ENCODE measurements around the gene RESF1.

Gene RESF1

DNA sequence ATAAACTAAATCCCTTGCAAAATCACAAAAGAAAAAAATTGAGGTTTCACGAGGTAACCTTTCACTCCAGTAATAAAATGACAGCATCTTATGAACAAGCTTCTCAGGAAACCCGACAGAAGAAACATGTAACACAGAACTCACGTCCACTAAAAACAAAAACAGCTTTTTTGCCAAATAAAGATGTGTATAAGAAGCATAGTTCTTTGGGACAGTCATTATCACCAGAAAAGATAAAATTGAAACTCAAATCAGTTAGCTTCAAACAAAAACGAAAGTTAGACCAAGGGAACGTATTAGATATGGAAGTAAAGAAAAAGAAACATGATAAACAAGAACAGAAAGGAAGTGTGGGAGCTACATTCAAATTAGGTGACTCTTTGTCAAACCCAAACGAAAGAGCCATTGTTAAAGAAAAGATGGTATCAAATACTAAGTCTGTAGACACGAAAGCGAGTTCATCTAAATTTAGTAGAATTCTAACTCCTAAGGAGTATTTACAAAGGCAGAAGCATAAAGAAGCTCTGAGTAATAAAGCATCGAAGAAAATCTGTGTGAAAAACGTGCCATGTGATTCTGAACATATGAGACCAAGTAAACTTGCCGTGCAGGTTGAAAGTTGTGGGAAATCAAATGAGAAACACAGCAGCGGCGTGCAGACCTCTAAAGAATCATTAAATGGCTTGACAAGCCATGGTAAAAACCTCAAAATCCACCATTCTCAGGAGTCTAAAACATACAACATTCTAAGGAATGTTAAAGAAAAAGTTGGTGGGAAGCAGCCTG is 25.8 kb downstream of the RESF1 start:
- no peaks in the 10 kb centered on the region for H3K4me1 ChIP-seq (ENCODE audit: control insufficient read depth in 2 of 2, insufficient read depth in 2 of 2, low read length in 2 of 2)
- peaks cover 20 to 21% of the 10 kb centered on the region in 2 donors for H3K36me3 ChIP-seq (ENCODE audit: control insufficient read depth in 2 of 2, insufficient read depth in 2 of 2, low read length in 2 of 2)
- no peak overlapping the region for H3K4me3 ChIP-seq (ENCODE audit: low read length in 2 of 2)
- no peak overlapping the region for H3K9ac ChIP-seq (ENCODE audit: low read depth in 1 of 2, low read length in 2 of 2)
- peaks cover 16 to 19% of the 10 kb centered on the region in 2 donors for H3K9me3 ChIP-seq (ENCODE audit: control insufficient read depth in 2 of 2, low read length in 2 of 2)
- H3K27me3 ChIP-seq (ENCODE audit: control insufficient read depth in 2 of 2, insufficient read depth in 2 of 2, low read length in 2 of 2): no peaks in the 10 kb centered on the region
- H3K27ac ChIP-seq (ENCODE audit: low read depth in 2 of 2, low read length in 2 of 2): no peak overlapping the region

DNA sequence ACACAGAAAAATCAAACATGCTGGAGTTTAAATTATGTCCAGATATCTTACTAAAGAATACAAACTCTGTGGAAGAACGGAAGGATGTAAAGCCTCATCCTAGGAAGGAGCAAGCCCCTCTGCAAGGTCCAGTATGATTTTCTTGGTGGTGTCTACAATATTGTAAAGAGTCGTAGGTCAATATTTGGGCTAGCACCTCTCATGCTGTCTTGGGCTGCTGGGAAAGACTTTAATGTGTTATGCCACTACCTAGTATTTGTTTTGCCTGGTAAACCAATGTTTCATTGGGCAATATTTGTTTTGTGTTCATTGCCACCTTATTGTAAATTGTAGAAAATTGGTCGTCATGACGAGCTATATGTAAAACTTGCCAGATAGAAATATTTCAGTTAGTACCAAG is 26.6 kb downstream of the RESF1 start:
- no peak overlapping the region for H3K9ac ChIP-seq (ENCODE audit: low read depth in 1 of 2, low read length in 2 of 2)
- H3K27me3 ChIP-seq (ENCODE audit: control insufficient read depth in 2 of 2, insufficient read depth in 2 of 2, low read length in 2 of 2): no peaks in the 10 kb centered on the region
- no peak overlapping the region for H3K4me3 ChIP-seq (ENCODE audit: low read length in 2 of 2)
- H3K9me3 ChIP-seq (ENCODE audit: control insufficient read depth in 2 of 2, low read length in 2 of 2): peaks cover 16 to 18% of the 10 kb centered on the region in 2 donors
- no peak overlapping the region for H3K27ac ChIP-seq (ENCODE audit: low read depth in 2 of 2, low read length in 2 of 2)
- H3K4me1 ChIP-seq (ENCODE audit: control insufficient read depth in 2 of 2, insufficient read depth in 2 of 2, low read length in 2 of 2): no peaks in the 10 kb centered on the region
- peaks cover 18 to 19% of the 10 kb centered on the region in 2 donors for H3K36me3 ChIP-seq (ENCODE audit: control insufficient read depth in 2 of 2, insufficient read depth in 2 of 2, low read length in 2 of 2)

DNA sequence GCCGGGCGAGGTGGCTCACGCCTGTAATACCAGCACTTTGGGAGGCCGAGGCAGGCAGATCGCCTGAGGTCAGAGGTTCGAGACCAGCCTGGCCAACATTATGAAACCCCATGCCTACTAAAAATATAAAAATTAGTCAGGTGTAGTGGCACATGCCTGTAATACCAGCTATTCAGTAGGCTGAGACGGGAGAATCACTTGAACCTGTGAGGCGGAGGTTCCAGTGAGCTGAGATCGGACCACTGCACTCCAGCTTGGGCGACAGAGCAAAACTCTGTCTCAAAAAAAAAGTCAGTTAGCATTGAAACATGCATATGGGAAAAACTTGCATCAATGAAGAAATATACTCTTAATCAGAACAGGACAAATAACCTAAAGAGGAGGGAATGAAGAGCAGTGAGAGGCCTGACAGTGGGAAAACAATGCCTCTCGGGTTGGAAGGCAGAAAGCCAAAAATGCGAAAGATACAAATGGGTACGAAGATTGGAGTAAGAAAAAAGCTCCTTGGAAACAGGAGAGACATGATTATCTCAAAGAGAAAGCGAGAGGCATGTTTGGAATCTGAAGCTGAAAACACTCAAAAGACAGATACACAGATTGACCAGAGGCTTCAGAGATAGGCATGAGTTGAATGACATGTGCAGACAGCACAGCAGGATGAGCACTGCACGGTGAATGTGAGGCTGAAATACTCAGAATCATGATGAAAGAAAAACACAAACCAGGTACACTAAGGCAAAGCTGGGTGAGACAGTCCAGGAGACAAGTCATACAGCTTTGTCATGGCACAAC is 30.6 kb downstream of the RESF1 start:
- no peak overlapping the region for H3K9ac ChIP-seq (ENCODE audit: low read depth in 1 of 2, low read length in 2 of 2)
- H3K4me1 ChIP-seq (ENCODE audit: control insufficient read depth in 2 of 2, insufficient read depth in 2 of 2, low read length in 2 of 2): no peaks in the 10 kb centered on the region
- no peak overlapping the region for H3K27ac ChIP-seq (ENCODE audit: low read depth in 2 of 2, low read length in 2 of 2)
- no peak overlapping the region for H3K4me3 ChIP-seq (ENCODE audit: low read length in 2 of 2)
- no peaks in the 10 kb centered on the region for H3K9me3 ChIP-seq (ENCODE audit: control insufficient read depth in 2 of 2, low read length in 2 of 2)
- no peaks in the 10 kb centered on the region for H3K27me3 ChIP-seq (ENCODE audit: control insufficient read depth in 2 of 2, insufficient read depth in 2 of 2, low read length in 2 of 2)
- H3K36me3 ChIP-seq (ENCODE audit: control insufficient read depth in 2 of 2, insufficient read depth in 2 of 2, low read length in 2 of 2): peaks cover 4 to 8% of the 10 kb centered on the region in 2 donors

DNA sequence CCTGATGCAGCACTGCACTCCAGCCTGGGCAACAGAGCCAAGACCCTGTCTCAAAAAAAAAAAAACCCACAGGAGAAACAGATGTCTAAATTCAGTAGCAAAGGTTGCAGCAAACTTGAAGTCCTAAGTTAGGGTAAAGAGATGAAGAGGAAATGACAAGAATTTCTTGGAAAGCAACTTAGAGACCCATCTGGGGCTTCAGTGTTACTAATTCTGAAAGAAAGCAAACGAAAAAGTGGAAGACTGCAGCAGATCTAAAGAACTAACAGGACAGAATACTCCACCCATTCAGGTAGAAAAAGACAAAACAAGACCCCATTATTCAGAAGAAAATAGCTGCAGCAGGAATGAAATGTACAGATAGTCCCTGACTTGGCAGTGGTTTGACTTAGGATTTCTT is 31.9 kb downstream of the RESF1 start:
- Histone ChIP-seq H3K27me3 (ENCODE audit: control insufficient read depth in 2 of 2, insufficient read depth in 2 of 2, low read length in 2 of 2) (no peaks in the 10 kb centered on the region), H3K9ac (ENCODE audit: low read depth in 1 of 2, low read length in 2 of 2) (no peak overlapping the region), H3K36me3 (ENCODE audit: control insufficient read depth in 2 of 2, insufficient read depth in 2 of 2, low read length in 2 of 2) (peaks cover 4 to 14% of the 10 kb centered on the region in 2 donors), H3K4me1 (ENCODE audit: control insufficient read depth in 2 of 2, insufficient read depth in 2 of 2, low read length in 2 of 2) (no peaks in the 10 kb centered on the region), H3K4me3 (ENCODE audit: low read length in 2 of 2) (no peak overlapping the region), H3K27ac (ENCODE audit: low read depth in 2 of 2, low read length in 2 of 2) (no peak overlapping the region), H3K9me3 (ENCODE audit: control insufficient read depth in 2 of 2, low read length in 2 of 2) (no peaks in the 10 kb centered on the region)

GRCh38 chr12:31991815-31992214 is 32.6 kb downstream of the RESF1 start:
- Histone ChIP-seq H3K4me1 (ENCODE audit: control insufficient read depth in 2 of 2, insufficient read depth in 2 of 2, low read length in 2 of 2) (no peaks in the 10 kb centered on the region), H3K9me3 (ENCODE audit: control insufficient read depth in 2 of 2, low read length in 2 of 2) (no peaks in the 10 kb centered on the region), H3K4me3 (ENCODE audit: low read length in 2 of 2) (no peak overlapping the region), H3K27ac (ENCODE audit: low read depth in 2 of 2, low read length in 2 of 2) (no peak overlapping the region), H3K9ac (ENCODE audit: low read depth in 1 of 2, low read length in 2 of 2) (no peak overlapping the region), H3K27me3 (ENCODE audit: control insufficient read depth in 2 of 2, insufficient read depth in 2 of 2, low read length in 2 of 2) (no peaks in the 10 kb centered on the region), H3K36me3 (ENCODE audit: control insufficient read depth in 2 of 2, insufficient read depth in 2 of 2, low read length in 2 of 2) (peaks cover 7 to 19% of the 10 kb centered on the region in 2 donors)

DNA sequence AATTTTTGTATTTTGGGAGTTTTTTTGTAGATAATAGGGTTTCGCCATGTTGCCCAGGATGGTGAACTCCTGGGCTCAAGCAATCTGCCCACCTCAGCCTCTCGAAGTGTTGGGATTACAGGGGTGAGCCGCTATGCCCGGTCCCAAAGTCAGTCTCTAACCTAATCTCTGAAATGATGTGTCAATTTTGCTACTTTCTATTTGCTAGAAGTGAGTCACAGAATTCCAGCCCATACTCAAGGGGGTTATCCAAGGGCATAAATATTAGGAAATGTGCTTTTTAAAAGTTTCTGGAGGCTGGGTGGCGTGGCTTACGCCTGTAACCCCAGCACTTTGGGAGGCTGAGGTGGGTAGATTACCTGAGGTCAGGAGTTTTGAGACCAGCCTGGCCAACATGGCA is 40.5 kb downstream of the RESF1 start:
- Histone ChIP-seq H3K9ac (ENCODE audit: low read depth in 1 of 2, low read length in 2 of 2) (no peak overlapping the region), H3K27ac (ENCODE audit: low read depth in 2 of 2, low read length in 2 of 2) (no peak overlapping the region), H3K36me3 (ENCODE audit: control insufficient read depth in 2 of 2, insufficient read depth in 2 of 2, low read length in 2 of 2) (peaks cover 14 to 31% of the 10 kb centered on the region in 2 donors), H3K4me1 (ENCODE audit: control insufficient read depth in 2 of 2, insufficient read depth in 2 of 2, low read length in 2 of 2) (no peaks in the 10 kb centered on the region), H3K9me3 (ENCODE audit: control insufficient read depth in 2 of 2, low read length in 2 of 2) (no peaks in the 10 kb centered on the region), H3K4me3 (ENCODE audit: low read length in 2 of 2) (no peak overlapping the region), H3K27me3 (ENCODE audit: control insufficient read depth in 2 of 2, insufficient read depth in 2 of 2, low read length in 2 of 2) (no peaks in the 10 kb centered on the region)

DNA sequence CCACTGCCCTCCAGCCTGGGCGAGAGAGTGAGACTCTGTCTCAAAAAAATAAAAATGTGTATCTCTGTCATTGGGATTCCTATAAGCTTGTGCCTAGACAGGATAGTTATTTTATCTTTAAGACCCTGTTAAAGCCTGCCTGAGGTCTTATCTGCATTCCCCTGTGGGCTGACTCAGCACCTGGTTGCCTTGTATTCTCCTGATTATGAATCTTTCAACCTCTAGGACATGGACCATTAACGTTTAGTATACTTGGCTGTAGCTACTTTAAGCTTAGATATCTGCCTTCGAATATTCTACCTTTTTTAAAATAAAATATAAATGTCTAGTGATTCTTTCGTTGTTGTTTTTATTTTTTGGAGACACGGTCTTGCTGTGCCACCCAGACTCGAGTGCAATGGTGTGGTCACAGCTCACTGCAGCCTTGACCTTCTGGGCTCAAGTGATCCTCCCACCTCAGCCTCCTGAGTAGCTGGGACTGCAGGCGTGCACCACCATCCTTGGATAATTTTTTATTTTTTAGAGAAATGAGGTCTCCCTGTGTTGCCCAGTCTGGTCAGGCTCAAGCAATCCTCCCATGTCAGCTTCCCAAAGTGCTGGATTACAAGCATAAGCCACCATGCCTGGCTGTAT is 41.3 kb downstream of the RESF1 start:
- no peak overlapping the region for H3K4me3 ChIP-seq (ENCODE audit: low read length in 2 of 2)
- H3K9me3 ChIP-seq (ENCODE audit: control insufficient read depth in 2 of 2, low read length in 2 of 2): no peaks in the 10 kb centered on the region
- peaks cover 14 to 27% of the 10 kb centered on the region in 2 donors for H3K36me3 ChIP-seq (ENCODE audit: control insufficient read depth in 2 of 2, insufficient read depth in 2 of 2, low read length in 2 of 2)
- H3K27ac ChIP-seq (ENCODE audit: low read depth in 2 of 2, low read length in 2 of 2): no peak overlapping the region
- no peak overlapping the region for H3K9ac ChIP-seq (ENCODE audit: low read depth in 1 of 2, low read length in 2 of 2)
- H3K27me3 ChIP-seq (ENCODE audit: control insufficient read depth in 2 of 2, insufficient read depth in 2 of 2, low read length in 2 of 2): no peaks in the 10 kb centered on the region
- H3K4me1 ChIP-seq (ENCODE audit: control insufficient read depth in 2 of 2, insufficient read depth in 2 of 2, low read length in 2 of 2): no peaks in the 10 kb centered on the region

DNA sequence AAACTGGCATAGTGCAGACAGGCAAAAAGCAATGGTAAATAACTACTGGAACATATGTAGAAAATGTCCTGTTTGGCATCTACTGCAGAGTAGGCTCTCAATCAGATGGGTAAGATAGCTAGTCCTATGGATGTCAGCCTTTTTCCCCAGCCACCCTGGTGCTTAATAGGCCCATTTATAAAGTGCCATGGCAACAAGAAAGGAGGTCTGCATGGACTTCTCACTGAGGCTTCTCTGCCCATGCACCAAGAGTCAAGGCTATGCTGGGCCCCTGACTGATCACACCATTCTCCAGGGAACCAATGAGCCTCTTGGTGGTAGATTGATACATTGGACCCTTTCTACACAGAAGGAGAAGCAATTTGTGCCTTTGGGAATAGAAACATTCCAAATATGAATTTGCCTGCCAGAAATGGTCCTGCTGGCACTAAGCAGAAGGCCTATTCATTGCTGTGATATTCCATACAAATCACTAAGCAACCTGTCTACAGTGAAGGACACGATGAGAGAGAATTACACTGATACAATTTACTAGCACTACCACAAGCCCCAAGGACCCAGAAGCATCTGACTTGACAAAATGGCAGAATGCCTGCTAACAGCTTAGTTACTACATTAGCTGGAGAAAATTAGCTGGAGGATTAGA is 43.8 kb downstream of the RESF1 start:
- H3K27me3 ChIP-seq (ENCODE audit: control insufficient read depth in 2 of 2, insufficient read depth in 2 of 2, low read length in 2 of 2): no peaks in the 10 kb centered on the region
- H3K4me3 ChIP-seq (ENCODE audit: low read length in 2 of 2): no peak overlapping the region
- peaks cover under 1 to 11% of the 10 kb centered on the region in 2 donors for H3K36me3 ChIP-seq (ENCODE audit: control insufficient read depth in 2 of 2, insufficient read depth in 2 of 2, low read length in 2 of 2)
- H3K27ac ChIP-seq (ENCODE audit: low read depth in 2 of 2, low read length in 2 of 2): no peak overlapping the region
- H3K9me3 ChIP-seq (ENCODE audit: control insufficient read depth in 2 of 2, low read length in 2 of 2): no peaks in the 10 kb centered on the region
- H3K4me1 ChIP-seq (ENCODE audit: control insufficient read depth in 2 of 2, insufficient read depth in 2 of 2, low read length in 2 of 2): no peaks in the 10 kb centered on the region
- H3K9ac ChIP-seq (ENCODE audit: low read depth in 1 of 2, low read length in 2 of 2): no peak overlapping the region

- no peaks in the 10 kb centered on the region for H3K9me3 ChIP-seq (ENCODE audit: control insufficient read depth in 2 of 2, low read length in 2 of 2)
- no peak overlapping the region for H3K4me3 ChIP-seq (ENCODE audit: low read length in 2 of 2)
- H3K27ac ChIP-seq (ENCODE audit: low read depth in 2 of 2, low read length in 2 of 2): no peak overlapping the region
- no peak overlapping the region for H3K9ac ChIP-seq (ENCODE audit: low read depth in 1 of 2, low read length in 2 of 2)
- no peaks in the 10 kb centered on the region for H3K27me3 ChIP-seq (ENCODE audit: control insufficient read depth in 2 of 2, insufficient read depth in 2 of 2, low read length in 2 of 2)
- H3K4me1 ChIP-seq (ENCODE audit: control insufficient read depth in 2 of 2, insufficient read depth in 2 of 2, low read length in 2 of 2): no peaks in the 10 kb centered on the region
- peaks cover 0 to 8% of the 10 kb centered on the region in 2 donors for H3K36me3 ChIP-seq (ENCODE audit: control insufficient read depth in 2 of 2, insufficient read depth in 2 of 2, low read length in 2 of 2)
These were observed 44.4 kb downstream of the RESF1 start for GRCh38 chr12:32003654-32004053.
